ENCODE data around the gene CERKL. TPM values are rescaled to one million over a fixed set of nuclear protein-coding genes. Genes with fewer than 3 reads are reported as not detected.

CERKL gene
- total and polyA plus RNA-seq, 2 donors (not counting 1 experiment from before 2014, with no cell fraction given) = 0.03 TPM; not detected in 1

DNA sequence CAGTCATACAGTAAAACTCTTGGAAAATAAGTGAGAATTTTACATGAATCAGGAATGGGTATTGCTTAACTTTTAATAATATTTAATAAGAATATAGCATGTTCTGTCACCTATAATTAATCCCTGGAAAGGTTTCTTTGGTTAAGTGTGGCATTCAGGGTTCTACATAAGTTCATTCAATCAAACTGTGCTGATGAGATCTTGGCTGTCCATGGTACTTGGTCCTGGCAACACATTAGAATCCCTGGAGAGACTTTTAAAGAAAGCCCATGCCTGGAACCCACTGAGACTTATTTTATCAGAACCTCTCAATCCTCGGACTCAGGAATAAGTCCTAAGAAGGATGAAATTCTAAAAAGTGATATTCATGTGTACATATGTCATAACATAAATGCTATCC lies 60.3 kb downstream of the CERKL start:
- intact Hi-C loops (cut with micrococcal nuclease) = no loop called here
- no peak overlapping the region for H3K4me2 ChIP-seq (replicated peaks; ENCODE audit: low read depth, low read length, poor library complexity, severe bottlenecking)
- no peak overlapping the region for H3K9ac ChIP-seq (ENCODE audit: low read length)
- DNase-seq (no peak), ATAC-seq (ENCODE audit: low read depth) (no peak)
- Mint-ChIP-seq H3K27ac (no peak overlapping the region), H3K4me1 (peaks cover 1% of the 10 kb centered on the region), H3K4me3 (no peak overlapping the region), H3K9me3 (ENCODE audit: insufficient read depth) (no peaks in the 10 kb centered on the region), H3K27me3 (peaks cover 5% of the 10 kb centered on the region)
- H3K4me3 ChIP-seq (ENCODE audit: control extremely low read depth in 1 of 5, extremely low read depth in 1 of 5, insufficient read depth in 1 of 5, low read depth in 2 of 5, low read length in 4 of 5) = no peak overlapping the region
- H4K20me1 ChIP-seq (ENCODE audit: control insufficient read depth, insufficient read depth, low read length, poor library complexity, severe bottlenecking) = no peaks in the 10 kb centered on the region
- peaks cover 0 to 2% (median 0%) of the 10 kb centered on the region in 4 experiments for H3K27me3 ChIP-seq (replicated peaks in 1 of 4; ENCODE audit: control extremely low read depth in 1 of 4, control insufficient read depth in 3 of 4, insufficient read depth in 4 of 4, low read length in 3 of 4)
- H3K27ac ChIP-seq (ENCODE audit: low read length in 2 of 2) = no peak overlapping the region
- POLR2A ChIA-PET = no interaction called here
- no peaks in the 10 kb centered on the region for H3K79me2 ChIP-seq (ENCODE audit: control insufficient read depth, insufficient read depth, low read length)
- WGBS (ENCODE audit: insufficient coverage) = no CpG with 5 or more reads among the region's 1 CpG
- TF ChIP-seq, protein P1, sequence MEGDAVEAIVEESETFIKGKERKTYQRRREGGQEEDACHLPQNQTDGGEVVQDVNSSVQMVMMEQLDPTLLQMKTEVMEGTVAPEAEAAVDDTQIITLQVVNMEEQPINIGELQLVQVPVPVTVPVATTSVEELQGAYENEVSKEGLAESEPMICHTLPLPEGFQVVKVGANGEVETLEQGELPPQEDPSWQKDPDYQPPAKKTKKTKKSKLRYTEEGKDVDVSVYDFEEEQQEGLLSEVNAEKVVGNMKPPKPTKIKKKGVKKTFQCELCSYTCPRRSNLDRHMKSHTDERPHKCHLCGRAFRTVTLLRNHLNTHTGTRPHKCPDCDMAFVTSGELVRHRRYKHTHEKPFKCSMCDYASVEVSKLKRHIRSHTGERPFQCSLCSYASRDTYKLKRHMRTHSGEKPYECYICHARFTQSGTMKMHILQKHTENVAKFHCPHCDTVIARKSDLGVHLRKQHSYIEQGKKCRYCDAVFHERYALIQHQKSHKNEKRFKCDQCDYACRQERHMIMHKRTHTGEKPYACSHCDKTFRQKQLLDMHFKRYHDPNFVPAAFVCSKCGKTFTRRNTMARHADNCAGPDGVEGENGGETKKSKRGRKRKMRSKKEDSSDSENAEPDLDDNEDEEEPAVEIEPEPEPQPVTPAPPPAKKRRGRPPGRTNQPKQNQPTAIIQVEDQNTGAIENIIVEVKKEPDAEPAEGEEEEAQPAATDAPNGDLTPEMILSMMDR (IDR thresholded peaks at IDR 0.05) = no peak
- no peak for TF ChIP-seq EZH2 (IDR thresholded peaks at IDR 0.05; ENCODE audit: borderline replicate concordance, insufficient read depth, low read depth, low read length, poor library complexity, severe bottlenecking)
- no peaks in the 10 kb centered on the region for H3K36me3 ChIP-seq (replicated peaks in 1 of 2; ENCODE audit: control extremely low read depth in 1 of 2, control insufficient read depth in 1 of 2, extremely low read depth in 1 of 2, insufficient read depth in 2 of 2, low read length in 1 of 2)
- H2AFZ ChIP-seq (ENCODE audit: insufficient read depth, low read depth, low read length, poor library complexity, severe bottlenecking) = no peak overlapping the region
- CTCF ChIA-PET = no interaction called here
- no peaks in the 10 kb centered on the region for H3K9me3 ChIP-seq (ENCODE audit: control extremely low read depth in 1 of 3, control insufficient read depth in 2 of 3, insufficient read depth in 1 of 3, low read length in 2 of 3)
- no peaks in the 10 kb centered on the region for H3K4me1 ChIP-seq (ENCODE audit: control insufficient read depth in 2 of 2, insufficient read depth in 2 of 2, low read length in 2 of 2)

DNA sequence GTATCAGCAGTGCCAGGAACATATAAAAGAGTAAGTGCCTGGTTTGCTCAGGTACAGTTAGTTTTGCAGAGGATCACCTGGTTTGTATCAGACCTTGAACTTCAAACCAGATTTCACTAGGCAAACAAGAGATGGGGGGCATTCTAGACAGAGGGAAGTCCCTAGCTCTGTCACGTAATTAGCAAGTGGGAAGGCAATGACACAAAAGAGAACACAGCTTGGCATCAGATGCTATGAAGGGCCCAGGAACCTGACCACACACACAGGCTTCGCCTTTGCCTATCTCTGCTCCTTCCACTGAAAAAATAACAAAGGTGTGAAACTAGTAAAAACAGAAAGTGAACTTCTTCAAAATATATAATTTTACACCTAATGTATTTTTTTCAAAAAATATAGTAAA lies 62.6 kb downstream of the CERKL start:
- POLR2A ChIA-PET = no interaction called here
- Histone ChIP-seq H2AFZ (ENCODE audit: insufficient read depth, low read depth, low read length, poor library complexity, severe bottlenecking) (no peak overlapping the region), H3K79me2 (ENCODE audit: control insufficient read depth, insufficient read depth, low read length) (no peaks in the 10 kb centered on the region), H3K4me3 (ENCODE audit: control extremely low read depth in 1 of 5, extremely low read depth in 1 of 5, insufficient read depth in 1 of 5, low read depth in 2 of 5, low read length in 4 of 5) (no peak overlapping the region), H3K27me3 (replicated peaks in 1 of 4; ENCODE audit: control extremely low read depth in 1 of 4, control insufficient read depth in 3 of 4, insufficient read depth in 4 of 4, low read length in 3 of 4) (peaks cover 0 to 2% (median 0%) of the 10 kb centered on the region in 4 experiments), H3K36me3 (replicated peaks in 1 of 2; ENCODE audit: control extremely low read depth in 1 of 2, control insufficient read depth in 1 of 2, extremely low read depth in 1 of 2, insufficient read depth in 2 of 2, low read length in 1 of 2) (no peaks in the 10 kb centered on the region), H3K9me3 (ENCODE audit: control extremely low read depth in 1 of 3, control insufficient read depth in 2 of 3, insufficient read depth in 1 of 3, low read length in 2 of 3) (no peaks in the 10 kb centered on the region), H3K4me2 (replicated peaks; ENCODE audit: low read depth, low read length, poor library complexity, severe bottlenecking) (no peak overlapping the region), H3K4me1 (ENCODE audit: control insufficient read depth in 2 of 2, insufficient read depth in 2 of 2, low read length in 2 of 2) (no peaks in the 10 kb centered on the region), H4K20me1 (ENCODE audit: control insufficient read depth, insufficient read depth, low read length, poor library complexity, severe bottlenecking) (no peaks in the 10 kb centered on the region), H3K9ac (ENCODE audit: low read length) (no peak overlapping the region), H3K27ac (ENCODE audit: low read length in 2 of 2) (no peak overlapping the region)
- CTCF ChIA-PET = no interaction called here
- DNase-seq = no peak
- TF ChIP-seq, protein P1 (IDR thresholded peaks at IDR 0.05) = no peak
- TF ChIP-seq EZH2 (IDR thresholded peaks at IDR 0.05; ENCODE audit: borderline replicate concordance, insufficient read depth, low read depth, low read length, poor library complexity, severe bottlenecking) = no peak
- no peak for ATAC-seq (ENCODE audit: low read depth)
- Mint-ChIP-seq H3K9me3 (ENCODE audit: insufficient read depth) (no peaks in the 10 kb centered on the region), H3K4me3 (no peak overlapping the region), H3K27ac (no peak overlapping the region), H3K27me3 (peaks cover 5% of the 10 kb centered on the region), H3K4me1 (no peaks in the 10 kb centered on the region)
- WGBS (ENCODE audit: insufficient coverage) = no CpG with 5 or more reads among the region's 2 CpGs
- intact Hi-C loops (cut with micrococcal nuclease) = no loop called here

All from B cell (primary cell).